ENCODE measurements around the gene UNC13A.
A peak's percentile ranks its signal among the peaks of the same experiment; 100 is the strongest.

UNC13A gene

DNA sequence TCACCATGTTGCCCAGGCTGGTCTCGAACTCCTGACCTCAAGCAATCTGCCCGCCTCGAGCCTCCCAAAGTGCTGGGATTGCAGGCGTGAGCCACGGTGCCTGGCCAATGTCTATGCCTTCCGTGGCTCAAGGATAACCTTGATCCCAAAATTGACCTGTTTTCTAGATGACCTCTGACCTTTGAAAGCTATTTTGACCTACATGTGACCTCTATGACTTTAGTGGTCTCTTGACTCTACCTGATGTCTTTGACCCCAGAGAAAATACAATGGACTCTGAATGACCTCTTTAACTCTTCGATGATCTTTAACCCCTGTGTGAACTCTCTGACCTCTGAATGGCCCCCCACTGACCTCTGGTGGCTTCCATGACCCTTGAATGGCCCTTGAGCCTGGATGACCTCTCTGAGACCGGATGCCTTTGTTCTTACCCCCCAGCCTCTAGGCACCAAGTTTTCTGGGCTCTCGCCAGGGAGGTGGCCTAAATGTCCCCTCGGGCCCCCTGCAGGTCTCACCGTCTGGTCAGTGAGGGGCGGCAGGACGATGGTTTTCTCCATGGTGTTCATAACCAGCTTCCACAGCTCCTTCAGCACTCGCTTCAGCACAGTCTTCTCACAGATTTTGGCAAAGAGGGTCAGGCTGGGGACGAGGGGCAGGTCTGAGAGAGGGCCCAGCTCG is 63.7 kb downstream of the UNC13A start:
- no peak for DNase-seq

DNA sequence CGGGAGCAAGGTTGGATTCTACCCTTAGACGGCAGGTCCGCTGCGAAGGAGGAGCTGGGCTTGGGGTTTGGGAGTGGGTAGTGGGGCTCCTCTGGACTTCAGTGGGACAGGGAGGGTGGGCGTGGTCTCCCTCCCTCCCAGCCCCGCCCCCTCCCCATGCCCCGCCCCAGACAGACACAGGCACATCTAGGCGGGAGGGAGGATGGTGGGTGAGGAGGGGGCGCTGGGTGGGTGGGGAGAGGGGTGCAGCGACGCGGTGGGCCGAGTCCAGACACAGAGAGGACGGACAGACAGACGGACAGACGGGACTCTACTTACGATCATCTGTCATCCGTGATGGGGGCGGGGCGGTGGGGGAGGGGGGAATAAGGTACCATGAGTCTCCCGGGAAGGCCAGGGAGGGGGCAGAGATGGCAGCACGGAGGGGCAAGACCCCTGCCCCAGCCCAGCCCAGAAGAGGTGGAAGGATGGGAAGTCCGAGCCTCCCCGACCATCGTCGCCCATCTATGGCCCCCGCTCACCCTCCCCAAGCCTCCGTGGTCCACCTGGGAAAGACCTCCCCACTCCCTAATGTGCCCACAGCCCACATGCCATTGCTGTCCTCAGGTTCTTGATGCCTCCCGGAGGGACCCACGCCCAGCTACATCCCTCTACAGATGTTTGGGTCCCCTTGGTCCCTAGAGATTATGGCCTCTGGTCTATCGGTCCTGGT is 64.8 kb downstream of the UNC13A start:
- no peak for DNase-seq

DNA sequence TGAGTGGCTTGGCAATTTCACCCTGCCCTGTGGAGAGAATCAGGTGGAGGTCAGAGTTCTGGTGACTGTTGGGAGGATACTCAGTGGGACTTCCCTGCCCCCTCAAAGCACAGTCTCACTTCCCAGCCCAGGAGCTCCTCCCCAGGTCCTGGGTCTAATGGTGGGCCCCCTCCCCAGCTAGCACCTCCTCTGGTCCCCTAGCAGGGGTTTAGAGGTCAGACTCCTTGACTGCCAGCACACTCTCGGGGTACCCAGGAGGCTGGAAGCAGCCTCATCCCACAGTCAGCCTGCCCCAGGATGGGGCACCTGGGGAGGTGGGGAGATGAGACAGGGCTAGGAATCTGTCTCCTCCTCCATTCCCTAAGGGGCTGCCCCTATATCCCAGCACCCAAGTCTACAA is 67.5 kb downstream of the UNC13A start:
- no peak for DNase-seq

DNA sequence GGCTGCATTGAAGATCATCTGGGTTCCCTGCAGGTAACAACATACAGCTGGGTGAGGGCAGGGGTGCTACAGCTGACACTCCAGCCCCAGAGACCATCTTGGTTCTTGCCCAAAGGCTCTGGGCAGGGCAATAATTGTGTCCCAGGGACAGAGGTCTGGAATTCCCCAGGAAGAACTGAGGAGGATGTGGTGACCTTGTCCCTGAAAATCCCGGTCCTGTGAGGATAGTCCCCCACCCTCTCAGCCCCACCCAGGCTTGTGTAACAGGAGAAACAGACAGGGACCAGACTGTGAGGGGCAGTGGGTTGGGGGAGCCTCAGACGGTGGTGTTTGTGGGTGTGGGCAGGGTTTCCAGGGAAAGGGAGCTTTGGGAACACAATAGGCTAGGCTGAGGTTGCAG is 69.2 kb downstream of the UNC13A start:
- DNase-seq = no peak

DNA sequence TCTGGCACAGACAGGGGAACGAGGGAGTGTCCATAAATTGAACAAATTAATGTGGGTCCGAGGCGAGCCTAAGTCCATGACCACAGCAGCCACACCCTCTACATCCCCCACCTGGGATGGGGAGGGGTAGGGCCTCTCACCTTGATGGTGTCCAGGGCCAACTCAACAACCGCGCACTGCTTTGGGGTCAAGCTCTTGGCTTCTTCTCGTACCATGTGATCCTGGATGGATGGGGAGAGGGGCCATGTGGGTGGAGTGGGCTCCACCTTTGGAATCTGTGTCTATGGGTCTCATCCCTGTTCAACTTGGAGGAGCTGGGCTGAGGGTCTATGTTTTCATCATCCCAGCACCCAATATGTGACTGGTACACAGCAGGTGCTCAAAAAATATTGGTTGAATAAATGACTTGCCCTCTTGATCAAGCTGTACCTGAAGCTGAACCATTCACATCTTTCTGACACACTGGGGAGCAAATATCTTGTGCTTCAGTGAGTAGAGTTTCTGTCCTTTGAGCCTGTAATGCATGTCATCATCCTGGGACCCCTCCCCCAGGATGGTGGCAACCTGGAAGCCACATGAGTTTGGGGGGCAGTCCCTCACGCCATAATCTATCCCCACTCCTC is 69.8 kb downstream of the UNC13A start:
- DNase-seq = no peak

DNA sequence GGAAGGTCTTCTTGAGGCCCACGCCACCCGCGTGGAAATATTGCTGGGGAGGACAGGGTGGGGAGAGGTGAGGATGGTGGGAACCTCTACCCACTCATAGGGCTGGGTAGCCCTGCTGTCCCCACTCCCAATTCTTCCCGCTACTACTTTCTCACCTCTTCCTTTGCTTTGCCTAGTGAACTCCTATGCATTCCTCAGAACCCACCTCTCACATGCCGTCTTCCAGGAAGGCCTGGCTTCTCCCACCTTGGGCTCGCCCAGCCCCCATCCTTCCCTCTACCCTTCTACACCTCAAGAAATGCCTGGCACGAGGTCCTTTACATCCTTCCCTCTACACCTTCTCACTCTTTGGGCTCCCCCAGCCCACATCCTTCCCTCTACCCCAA is 70.4 kb downstream of the UNC13A start:
- no peak for DNase-seq

DNA sequence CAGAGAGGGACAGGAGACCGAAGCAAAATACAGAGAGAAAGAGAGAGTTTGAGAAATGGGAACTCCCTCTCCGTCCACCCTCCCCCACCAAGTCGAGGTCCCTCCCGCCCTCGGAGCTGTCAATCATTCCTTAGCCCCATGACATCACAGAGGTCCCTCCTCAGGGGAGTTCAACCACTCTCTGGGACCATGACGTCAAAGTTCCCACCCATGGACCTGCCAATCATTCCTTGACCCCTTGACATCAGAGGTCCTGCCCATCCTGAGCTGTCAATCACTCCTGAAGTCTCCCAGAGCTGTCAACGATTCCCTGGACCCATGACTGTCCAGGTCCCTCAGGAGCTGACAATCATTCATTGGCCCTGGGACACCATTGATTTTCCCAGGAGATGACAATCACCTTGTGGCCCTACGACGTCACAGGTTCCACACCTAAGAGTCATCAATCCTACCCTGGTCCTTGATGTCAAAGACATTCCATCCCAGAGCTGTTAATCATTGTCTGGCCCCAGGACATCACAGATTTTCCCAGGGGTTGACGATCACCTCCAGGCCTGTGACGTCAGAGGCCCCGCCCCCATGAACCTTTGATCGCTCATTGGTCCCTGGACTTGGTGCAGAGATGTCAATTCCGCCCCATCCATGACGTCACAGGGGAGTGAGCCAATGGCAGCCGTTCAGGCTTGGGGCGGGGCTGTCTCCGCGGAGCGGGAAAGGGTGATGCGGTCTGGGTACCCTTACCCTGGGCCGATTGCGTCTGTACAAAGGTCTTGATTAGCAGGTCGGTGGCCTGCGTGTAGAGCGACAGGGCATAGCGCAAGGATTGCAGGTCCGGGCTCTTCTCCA is 71.0 kb downstream of the UNC13A start:
- DNase-seq = no peak

DNA sequence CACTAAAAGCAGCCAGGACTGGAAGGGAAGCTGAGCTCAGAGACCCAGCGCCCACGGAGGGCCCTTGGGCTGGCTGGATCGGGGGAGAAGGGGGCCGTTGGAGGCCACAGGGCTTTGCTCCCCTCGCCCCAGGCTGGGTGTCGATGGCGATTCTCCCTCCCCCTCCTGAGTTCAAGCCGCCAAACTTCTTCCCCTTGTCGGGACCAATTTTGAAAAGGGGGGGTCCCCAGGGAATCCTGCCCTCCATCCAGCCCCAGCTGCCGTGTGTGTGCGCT is 71.5 kb downstream of the UNC13A start:
- DNase-seq = no peak

DNA sequence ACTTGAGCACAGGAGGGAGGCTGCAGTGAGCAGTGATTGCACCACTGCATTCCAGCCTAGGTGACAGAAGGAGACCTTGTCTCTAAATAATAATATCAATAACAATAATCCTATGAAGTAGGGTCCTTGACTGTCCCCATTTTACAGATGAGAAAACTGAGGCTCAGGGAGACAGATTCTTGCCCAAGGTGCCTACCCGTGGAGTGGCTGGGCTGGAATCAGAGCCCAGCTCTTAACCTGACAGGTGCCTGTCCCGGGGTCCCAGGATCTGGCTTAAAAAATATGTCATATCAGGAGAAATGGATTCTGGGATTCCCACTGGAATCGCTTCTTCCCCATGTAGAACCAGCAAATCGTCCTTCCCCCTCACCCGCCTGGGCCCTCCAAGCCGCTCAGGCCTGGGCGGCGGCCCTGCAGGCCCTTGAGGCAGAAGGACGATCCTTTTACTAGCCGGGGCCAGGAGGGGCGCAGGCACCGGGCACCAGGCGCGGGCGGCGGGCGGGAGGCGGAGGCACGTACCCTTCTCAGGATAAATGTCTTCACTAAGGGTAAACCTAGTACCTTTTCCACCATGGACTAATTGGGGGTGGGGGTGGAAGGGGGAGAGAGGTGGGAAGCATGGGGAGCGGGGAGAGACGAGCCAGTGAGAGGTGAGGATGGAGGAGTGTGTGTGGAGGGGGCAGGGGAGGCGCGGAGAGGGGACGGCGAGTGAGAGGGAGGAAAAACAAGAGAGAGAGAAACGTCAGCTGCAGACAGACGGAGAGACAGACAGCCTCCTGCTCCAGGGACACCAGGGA is 72.1 kb downstream of the UNC13A start:
- no peak for DNase-seq

DNA sequence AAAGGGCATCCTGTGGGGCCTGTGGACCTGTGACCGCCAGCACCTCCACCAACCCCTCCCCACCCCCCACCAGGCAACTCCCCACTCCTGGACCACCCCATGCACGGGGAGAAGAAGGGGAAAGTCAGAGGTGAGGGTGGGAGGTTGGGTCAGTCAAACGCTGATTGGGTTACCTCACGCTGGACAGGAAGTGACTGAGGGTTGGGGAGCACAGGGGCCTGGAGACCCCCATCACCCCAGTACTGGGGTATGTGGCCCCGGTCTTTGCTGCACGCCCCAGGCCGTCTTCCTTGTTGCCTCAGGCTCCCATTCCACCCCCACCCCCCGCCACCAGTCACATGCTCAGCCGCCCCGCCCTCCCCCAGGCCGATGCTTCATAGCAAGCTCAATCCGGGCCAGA is 73.7 kb downstream of the UNC13A start:
- no peak for DNase-seq

DNA sequence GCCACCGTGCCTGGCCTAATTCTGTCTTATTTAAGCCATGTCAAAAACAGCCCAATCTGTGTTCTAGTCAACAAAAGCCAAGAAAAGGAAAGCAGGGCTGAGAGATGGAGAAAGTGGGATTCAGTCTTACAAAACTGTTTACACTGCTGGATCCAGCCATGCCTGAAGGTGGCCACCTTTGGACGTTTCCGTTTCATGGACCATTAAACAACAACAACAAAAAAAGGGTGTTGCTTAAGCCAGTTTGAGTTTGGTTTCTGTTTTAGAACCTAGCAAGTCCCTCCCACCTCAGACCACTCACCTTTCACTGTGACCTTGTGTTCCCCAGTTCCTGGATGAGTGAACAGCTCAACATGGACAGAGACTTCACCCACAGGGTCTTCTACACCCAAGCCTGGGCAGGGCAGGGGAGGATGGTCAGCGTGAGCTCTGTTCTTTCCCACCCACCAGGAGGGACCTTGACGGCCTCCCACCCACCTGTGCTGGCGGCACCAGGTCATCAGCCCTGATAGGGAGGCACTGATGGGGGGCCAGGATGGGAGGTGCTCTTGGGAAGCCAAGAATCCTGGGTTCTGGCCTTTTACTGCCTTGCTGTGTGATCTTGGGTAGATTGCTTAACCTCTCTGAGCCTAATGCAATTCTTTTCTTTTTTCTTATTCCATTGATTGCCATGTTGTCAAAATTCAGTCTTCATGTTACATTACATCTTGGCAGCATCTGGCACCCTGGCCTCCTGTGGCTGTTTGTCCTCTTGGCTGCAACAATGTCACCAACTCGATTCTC is 76.5 kb downstream of the UNC13A start:
- no peak for DNase-seq

DNA sequence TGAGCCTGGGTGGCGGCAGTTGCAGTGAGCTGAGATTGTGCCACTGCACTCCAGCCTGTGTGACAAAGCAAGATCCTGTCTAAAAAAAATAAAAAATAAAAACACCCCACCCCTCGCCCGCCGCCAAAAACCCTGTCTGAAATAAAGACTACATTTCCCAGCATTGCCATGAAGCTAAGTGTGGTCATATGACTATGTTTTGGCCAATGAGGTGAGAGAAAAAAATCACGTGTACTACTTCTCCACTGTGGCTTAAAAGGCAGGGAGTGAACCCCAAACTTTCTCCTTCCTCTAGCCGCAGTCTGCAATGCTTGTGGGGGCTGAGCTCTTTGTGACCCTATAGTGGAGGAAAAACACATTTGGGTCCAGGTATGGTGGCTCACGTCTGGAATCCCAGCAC is 77.8 kb downstream of the UNC13A start:
- no peak for DNase-seq

DNA sequence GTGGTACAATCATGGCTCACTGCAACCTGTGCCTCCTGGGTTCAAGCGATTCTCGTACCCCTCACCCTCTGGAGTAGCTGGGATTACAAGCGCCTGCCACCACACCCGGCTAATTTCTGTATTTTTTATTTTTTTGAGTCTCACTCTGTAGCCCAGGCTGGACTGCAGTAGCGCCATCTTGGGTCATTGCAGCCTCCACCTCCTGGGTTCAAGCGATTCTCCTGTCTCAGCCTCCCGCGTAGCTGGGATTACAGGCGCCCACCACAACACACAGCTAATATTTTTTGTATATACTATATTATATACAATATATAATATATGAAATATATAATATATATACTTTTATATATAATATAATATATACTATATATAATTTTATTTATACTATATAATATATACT is 80.2 kb downstream of the UNC13A start:
- DNase-seq = no peak

DNA sequence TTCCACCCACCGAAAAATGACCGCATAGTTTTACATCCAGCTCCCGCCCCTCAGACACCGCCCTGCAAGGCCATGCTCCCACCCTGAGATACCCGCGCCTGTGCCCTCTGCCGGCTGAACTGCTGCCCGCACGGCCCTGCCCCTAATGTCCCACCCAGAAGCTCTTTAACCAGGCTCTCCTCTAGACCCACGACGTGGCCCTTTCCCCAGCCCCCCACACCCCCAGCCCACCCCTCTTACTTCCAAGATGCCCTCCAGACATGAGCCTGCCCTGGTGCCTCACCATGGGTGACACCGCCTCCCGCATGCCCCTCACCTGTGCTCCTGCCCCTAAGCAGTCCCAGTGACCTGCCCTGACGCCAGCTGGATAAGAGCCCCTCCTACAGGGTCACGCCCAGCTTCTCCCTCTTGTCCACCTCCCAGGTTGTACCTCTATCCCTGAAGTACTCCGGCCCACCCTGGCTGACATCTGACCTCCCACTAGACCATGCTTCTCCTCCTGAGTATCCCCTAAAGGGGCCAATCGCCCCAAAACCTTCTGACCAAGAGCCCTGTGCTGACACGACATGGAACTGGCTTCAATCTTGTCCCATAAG is 81.5 kb downstream of the UNC13A start:
- no peak for DNase-seq

DNA sequence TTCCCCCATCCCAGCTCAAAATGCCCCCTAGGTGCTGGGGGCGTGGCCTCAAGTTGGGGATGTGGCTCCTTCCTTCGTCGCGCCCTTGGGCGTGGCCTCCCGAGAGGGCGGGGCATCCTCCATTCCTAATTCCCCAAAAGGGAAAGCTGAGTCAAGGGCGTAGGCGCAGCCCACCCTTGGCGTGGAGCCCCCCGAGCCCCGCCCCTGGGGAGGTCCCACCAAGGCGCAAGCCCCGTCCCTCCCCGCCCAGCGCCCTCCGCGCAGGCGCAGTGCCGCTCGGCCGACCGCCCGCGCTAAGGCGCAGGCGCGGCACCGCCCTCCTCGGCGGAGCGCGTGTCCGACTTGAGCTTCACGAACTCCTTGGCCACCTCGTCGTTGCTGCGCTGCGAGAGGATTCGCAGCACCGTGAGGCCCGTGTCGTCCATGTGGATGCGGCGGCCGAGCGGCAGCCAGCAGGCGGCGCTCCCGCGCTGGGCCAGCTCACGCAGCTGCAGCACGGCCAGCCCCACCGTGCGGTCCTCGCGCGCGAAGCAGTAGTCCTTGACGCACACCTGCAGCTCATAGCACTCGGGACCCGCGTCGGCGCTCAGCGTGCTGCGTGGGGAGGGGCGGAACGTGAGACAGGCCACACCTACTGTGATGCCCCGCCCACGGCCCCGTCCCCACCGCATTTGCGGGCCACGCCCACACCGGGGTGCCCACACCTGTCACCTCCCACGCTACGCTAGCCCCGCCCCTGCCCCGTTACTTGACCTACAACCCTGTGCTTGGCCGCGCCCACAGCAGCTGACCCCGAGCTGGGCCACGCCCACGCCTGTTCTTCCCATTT is 82.2 kb downstream of the UNC13A start:
- peak; percentile 83 for DNase-seq

DNA sequence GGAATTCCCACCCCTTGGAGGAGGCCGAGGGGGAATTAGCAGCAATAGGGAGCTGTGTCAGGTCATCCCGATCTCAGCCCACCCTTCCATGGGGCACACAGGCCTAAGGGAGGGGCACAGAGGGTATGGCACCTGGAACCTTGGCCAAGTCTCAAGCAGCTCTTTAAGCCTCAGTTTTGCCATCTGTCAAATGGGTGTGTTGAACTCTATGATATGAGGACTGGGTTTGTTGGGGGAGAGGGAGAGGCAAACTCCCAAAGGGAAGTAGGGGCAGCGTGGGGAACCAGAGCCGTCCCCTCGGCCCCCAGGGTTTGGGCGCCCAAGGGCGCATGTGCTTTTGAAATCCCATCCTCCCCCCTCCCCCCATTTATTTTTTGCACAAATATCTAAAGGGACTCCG is 83.0 kb downstream of the UNC13A start:
- DNase-seq = no peak

DNA sequence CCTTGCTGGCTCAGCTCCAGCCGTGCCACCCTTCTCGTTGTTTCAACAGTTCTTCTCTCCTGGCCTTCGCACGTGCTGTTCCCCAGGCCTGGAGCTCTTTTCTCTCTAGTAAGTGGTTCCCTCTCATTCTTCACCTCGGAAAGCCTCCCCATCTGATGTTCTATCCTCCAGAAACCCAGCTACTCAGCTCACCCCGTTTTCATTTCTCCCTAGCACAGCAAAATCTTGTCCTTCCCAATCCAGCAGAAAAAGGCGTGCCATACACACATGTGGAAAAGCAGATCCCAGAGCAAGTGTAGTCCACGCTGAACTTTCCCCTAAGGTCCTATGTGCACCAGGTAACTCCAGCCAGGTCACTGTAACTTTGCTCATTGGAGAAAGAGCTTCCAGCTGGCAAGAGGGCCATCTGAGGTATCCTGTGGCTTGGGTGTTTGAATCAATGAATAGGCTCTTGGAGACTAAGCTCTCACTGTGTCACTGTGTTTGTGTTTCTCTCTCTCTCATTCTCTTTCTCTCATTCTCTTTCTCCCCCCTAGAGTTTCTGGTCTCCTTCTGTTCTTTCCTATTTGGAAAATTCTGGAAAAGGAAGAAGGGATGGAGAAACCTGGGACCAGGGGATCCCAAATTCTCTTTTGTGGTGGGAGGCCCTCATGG is 83.7 kb downstream of the UNC13A start:
- no peak for DNase-seq

DNA sequence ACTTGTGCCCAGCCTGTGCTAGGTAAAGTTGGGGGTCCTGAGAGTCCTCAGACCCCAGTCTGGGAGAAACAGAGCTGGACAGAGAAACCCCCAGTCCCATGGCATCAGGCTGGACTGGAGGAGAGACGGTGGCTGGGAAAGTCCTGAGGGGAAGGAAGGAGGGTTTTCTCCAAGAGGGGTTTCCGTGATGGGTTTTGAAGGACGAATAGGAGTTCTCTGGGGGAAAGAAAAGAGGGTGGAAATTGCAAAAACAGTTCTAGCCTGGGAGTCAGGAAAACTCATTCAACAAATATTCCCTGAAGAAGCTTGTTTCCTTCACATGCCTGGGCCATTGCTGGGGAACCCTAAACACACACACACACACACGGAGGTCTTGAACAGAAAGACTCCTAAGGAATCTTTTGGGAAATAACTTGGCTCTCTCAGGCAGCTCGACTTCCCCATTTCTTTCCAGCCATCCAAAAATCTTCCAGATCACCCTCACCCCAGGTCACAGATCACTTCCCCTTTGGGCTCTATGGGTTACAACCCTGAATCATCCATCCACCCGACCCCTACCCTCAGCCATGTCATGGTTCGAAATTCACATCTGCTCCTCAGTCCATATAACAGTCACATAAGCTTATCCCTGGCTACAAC is 85.2 kb downstream of the UNC13A start:
- DNase-seq = no peak

DNA sequence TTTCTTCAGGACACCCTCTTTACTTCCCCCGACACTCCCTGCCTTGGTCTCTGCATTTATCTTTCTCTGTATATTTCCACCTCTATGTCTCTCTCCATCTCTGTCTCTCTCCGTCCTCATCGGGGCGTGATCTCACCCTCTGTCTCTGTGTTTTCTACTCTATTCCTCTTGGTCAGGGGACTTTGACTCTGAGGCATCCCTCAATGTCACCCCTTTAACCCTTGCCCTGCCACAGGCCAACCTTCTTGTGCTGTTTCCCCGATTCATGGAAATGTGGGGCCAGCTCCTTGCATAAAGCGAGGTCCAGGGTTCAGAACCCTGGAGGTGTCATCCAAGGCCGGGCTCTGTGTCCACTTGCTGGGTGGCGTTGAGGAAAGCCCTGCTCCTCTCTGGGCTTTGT is 85.9 kb downstream of the UNC13A start:
- no peak for DNase-seq

DNA sequence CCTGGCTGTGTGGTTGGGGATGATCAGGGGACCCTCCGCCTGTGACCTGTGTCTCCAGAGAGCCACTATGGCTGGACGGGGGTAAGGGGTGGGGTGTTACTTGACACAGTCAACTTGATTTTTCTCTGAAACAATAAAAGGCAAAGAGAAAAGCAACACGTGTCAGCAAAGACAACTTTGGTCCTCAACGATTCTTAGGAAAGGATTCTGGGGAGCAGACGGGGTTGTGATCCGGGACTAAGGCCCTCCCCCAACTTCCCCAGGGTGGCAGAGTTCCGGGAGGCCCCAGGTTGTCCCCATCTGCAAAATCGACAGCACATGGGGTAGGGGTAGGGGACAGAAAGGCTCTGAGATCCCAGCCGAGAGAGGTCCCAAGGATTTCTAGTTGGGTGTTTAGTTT is 86.5 kb downstream of the UNC13A start:
- DNase-seq = no peak
